Activated naive CD8-positive, alpha-beta T cell (primary cell): ENCODE data around the gene MS4A10.

Experiments used
- H3K27ac Mint-ChIP-seq: one replicate; pipeline ENCODE4 v1.8.0; 2021; ENCODE audit warnings: mixed read lengths
- H3K27me3 Mint-ChIP-seq: one replicate; pipeline ENCODE4 v1.8.0; 2021; ENCODE audit warnings: mixed read lengths
- H3K36me3 Mint-ChIP-seq: one replicate; pipeline ENCODE4 v1.8.0; 2021; ENCODE audit warnings: mixed read lengths
- H3K4me1 Mint-ChIP-seq: one replicate; pipeline ENCODE4 v1.8.0; 2021; ENCODE audit warnings: low read depth, mixed read lengths
- H3K4me3 Mint-ChIP-seq: one replicate; pipeline ENCODE4 v1.8.0; 2021; ENCODE audit warnings: mild to moderate bottlenecking, mixed read lengths
- H3K9me3 Mint-ChIP-seq: one replicate; pipeline ENCODE4 v1.8.0; 2021; ENCODE audit warnings: low read depth, mixed read lengths

The MS4A10 gene

GRCh38 chr11:60840470-60841430, 55.6 kb downstream of the MS4A10 start:
- Mint-ChIP-seq H3K4me3 (peak overlapping the region; percentile 94), H3K27ac (peak overlapping the region; percentile 94), H3K9me3 (no peaks in the 10 kb centered on the region), H3K4me1 (peaks cover 35% of the 10 kb centered on the region), H3K27me3 (no peaks in the 10 kb centered on the region), H3K36me3 (peaks cover 12% of the 10 kb centered on the region)

GRCh38 chr11:60841797-60842667, 56.9 kb downstream of the MS4A10 start, which contains the start of gene CCDC86:
CCDC86 (plus strand) TSS chr11:60842113; CDS start chr11:60842125, 12 bp downstream.
- Mint-ChIP-seq H3K36me3 (peaks cover 12% of the 10 kb centered on the region), H3K4me3 (peak within 1 kb of the TSS; percentile 94), H3K27me3 (no peaks in the 10 kb centered on the region), H3K27ac (peak within 1 kb of the TSS; percentile 94), H3K4me1 (peaks cover 36% of the 10 kb centered on the region), H3K9me3 (no peaks in the 10 kb centered on the region)

DNA sequence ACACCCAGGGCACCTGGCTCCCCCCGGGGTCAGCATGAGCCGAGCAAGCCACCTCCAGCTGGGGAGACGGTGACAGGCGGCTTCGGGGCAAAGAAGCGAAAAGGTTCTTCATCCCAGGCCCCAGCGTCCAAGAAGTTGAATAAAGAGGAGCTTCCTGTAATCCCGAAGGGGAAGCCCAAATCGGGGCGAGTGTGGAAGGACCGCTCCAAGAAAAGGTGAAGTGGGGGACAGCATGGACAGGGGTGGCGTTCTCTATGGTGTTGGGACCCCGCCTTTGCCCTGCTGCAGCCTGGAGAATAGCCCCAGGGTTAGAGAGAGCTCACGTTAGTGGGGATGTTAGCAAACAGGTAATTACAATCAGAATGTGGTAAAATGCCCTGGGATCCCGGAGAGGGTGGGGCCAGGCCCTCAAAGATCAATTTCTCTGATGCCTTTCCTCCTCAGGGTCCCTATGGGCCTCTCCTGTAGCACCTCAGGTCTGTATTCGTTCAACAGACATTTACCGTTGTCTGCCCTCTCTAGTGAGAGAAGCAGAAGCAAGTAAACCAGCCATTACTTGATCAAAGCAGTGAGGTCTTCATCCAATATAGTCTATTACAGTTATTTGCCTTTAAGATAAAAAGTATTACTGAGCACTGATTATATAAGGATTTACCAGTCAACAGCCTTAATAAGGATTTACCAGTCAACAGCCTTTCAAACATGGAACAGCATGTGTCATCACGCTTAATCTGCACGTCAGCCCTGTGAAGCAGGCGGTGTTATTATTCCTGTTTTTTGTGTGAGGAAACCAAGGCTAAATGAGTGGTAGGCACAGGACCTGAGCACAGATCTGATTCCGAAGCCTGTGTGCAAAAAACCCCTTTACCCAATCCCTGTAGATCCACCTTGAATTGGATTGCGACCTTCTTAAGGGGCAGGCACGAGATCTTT, 57.8 kb downstream of the MS4A10 start:
- H3K9me3 Mint-ChIP-seq = no peaks in the 10 kb centered on the region
- H3K4me1 Mint-ChIP-seq = peaks cover 33% of the 10 kb centered on the region
- peak overlapping the region; percentile 94 for H3K4me3 Mint-ChIP-seq
- H3K27me3 Mint-ChIP-seq = no peaks in the 10 kb centered on the region
- peaks cover 12% of the 10 kb centered on the region for H3K36me3 Mint-ChIP-seq
- H3K27ac Mint-ChIP-seq = peak overlapping the region; percentile 94

DNA sequence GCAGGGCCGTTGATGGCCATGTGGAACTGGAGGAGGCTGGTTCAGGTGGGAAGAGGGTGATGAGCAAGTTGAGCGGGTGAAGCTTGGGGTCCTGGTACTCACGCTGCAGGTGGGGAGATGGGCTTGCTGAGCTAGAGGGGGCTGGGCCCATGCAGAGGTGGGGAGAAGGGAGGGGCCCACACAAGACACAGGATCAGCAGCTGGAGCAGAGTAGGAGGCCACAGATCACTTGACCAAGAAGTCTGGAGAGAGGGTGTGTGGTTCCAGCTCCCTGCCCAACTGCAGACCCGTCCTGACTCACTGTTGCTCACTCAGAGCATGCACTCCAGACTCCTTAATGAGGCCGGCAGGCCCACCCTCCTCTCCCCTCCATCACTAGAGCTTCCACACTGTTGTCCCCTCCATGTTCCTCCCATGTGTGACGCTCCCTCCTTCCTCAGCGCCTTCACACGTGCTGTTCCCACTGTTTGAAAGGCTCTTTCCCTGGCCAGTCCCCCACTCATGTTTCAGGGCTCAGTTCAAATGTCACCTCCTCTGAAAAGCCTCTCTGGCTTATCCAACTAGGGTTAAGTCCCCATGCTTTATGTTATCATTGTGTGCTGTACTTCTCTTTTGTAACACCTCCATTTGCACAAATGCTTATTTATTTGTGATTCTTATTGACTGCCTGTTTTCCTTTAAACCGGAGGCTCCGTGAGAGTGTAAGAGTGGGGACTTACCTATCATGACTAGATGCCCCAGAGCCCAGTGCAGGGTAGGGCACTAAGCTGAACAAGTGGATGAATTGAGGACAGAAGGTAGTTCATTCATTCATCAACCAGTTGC, 59.1 kb downstream of the MS4A10 start:
- Mint-ChIP-seq H3K36me3 (peaks cover 12% of the 10 kb centered on the region), H3K27me3 (no peaks in the 10 kb centered on the region), H3K4me1 (peaks cover 33% of the 10 kb centered on the region)

DNA sequence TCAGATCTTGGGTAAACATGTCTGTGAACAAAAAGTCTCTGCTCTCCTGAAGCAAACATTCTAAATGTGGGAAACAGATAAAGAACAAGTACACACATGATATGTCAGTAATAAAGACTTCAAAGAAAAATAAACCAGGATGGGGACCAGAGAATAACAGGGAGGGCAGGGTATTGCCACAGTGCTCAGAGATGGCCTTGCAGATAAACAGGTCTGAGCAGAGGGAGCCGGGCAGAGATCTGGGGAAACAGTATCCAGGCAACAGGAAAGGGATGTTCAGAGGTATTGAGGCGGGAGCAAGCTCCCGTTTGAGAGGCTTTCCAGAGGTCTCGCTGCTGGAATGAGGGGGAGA, 59.7 kb downstream of the MS4A10 start:
- peak overlapping the region; percentile 56 for H3K27ac Mint-ChIP-seq

More for the DNA sequence above, 59.1 kb downstream of the MS4A10 start:
- peak overlapping the region; percentile 94 for H3K27ac Mint-ChIP-seq
- H3K4me3 Mint-ChIP-seq = peak overlapping the region; percentile 94
- no peaks in the 10 kb centered on the region for H3K9me3 Mint-ChIP-seq

GRCh38 chr11:60845338-60845737, 60.2 kb downstream of the MS4A10 start:
- Mint-ChIP-seq H3K9me3 (no peaks in the 10 kb centered on the region), H3K27me3 (no peaks in the 10 kb centered on the region), H3K27ac (peak overlapping the region; percentile 56), H3K36me3 (peaks cover 12% of the 10 kb centered on the region), H3K4me3 (peak overlapping the region; percentile 94), H3K4me1 (peaks cover 32% of the 10 kb centered on the region)

More for the DNA sequence above, 59.7 kb downstream of the MS4A10 start:
- Mint-ChIP-seq H3K27me3 (no peaks in the 10 kb centered on the region), H3K9me3 (no peaks in the 10 kb centered on the region), H3K4me1 (peaks cover 32% of the 10 kb centered on the region), H3K4me3 (peak overlapping the region; percentile 94), H3K36me3 (peaks cover 12% of the 10 kb centered on the region)

GRCh38 chr11:60847281-60847680, 62.1 kb downstream of the MS4A10 start:
- H3K9me3 Mint-ChIP-seq = no peaks in the 10 kb centered on the region
- H3K36me3 Mint-ChIP-seq = peaks cover 17% of the 10 kb centered on the region
- no peak overlapping the region for H3K27ac Mint-ChIP-seq
- no peaks in the 10 kb centered on the region for H3K27me3 Mint-ChIP-seq
- H3K4me1 Mint-ChIP-seq = peaks cover 23% of the 10 kb centered on the region
- H3K4me3 Mint-ChIP-seq = no peak overlapping the region

DNA sequence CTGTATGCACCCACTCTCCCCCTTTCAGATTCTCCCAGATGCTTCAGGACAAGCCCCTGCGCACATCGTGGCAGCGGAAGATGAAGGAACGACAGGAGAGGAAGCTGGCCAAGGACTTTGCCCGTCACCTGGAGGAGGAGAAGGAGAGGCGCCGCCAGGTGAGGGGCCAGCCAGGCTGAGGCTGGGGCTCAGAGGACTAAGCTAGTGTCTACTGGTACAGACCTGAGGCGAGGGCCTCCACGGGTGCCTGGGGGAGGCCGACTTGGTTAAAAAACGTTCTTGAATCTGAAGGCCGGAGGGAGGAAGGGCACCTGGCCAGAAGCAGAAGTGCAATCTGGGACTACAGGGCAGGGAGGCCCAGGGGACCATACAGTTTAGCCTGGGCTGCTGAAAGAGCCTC, 62.8 kb downstream of the MS4A10 start:
- Mint-ChIP-seq H3K9me3 (no peaks in the 10 kb centered on the region), H3K4me1 (peaks cover 23% of the 10 kb centered on the region), H3K27ac (peak overlapping the region; percentile 50), H3K4me3 (no peak overlapping the region), H3K27me3 (no peaks in the 10 kb centered on the region), H3K36me3 (peaks cover 17% of the 10 kb centered on the region)

GRCh38 chr11:60848714-60849151, 63.6 kb downstream of the MS4A10 start:
- no peak overlapping the region for H3K4me3 Mint-ChIP-seq
- no peaks in the 10 kb centered on the region for H3K9me3 Mint-ChIP-seq
- H3K27ac Mint-ChIP-seq = no peak overlapping the region
- no peaks in the 10 kb centered on the region for H3K27me3 Mint-ChIP-seq
- peaks cover 16% of the 10 kb centered on the region for H3K36me3 Mint-ChIP-seq
- peaks cover 18% of the 10 kb centered on the region for H3K4me1 Mint-ChIP-seq

- Mint-ChIP-seq H3K4me1 (peaks cover 14% of the 10 kb centered on the region), H3K4me3 (no peak overlapping the region), H3K27me3 (no peaks in the 10 kb centered on the region), H3K36me3 (peaks cover 12% of the 10 kb centered on the region), H3K27ac (no peak overlapping the region), H3K9me3 (no peaks in the 10 kb centered on the region)
Measured at GRCh38 chr11:60849641-60850520, 64.7 kb downstream of the MS4A10 start.
